ENCODE results near the gene CCDC69. TPM values are rescaled to one million over a fixed set of nuclear protein-coding genes. Genes with fewer than 3 reads are reported as not detected.

CCDC69 gene
- total RNA-seq, 4 donors from 2014 or later = 189 to 307 (median 243) TPM

GRCh38 chr5:151234476-151235238 lies 10.8 kb upstream of the CCDC69 start:
- TF ChIP-seq CTCF (IDR thresholded peaks at IDR 0.05; ENCODE audit: low read depth) = no peak

- no peak for TF ChIP-seq CTCF (IDR thresholded peaks at IDR 0.05; ENCODE audit: low read depth)
These were observed 9.8 kb upstream of the CCDC69 start for GRCh38 chr5:151233616-151234085.

GRCh38 chr5:151231359-151231758 lies 7.5 kb upstream of the CCDC69 start:
- TF ChIP-seq CTCF (IDR thresholded peaks at IDR 0.05; ENCODE audit: low read depth) = no peak

GRCh38 chr5:151230048-151230680 lies 6.3 kb upstream of the CCDC69 start:
- TF ChIP-seq CTCF (IDR thresholded peaks at IDR 0.05; ENCODE audit: low read depth) = no peak

GRCh38 chr5:151228986-151229385 lies 5.1 kb upstream of the CCDC69 start:
- TF ChIP-seq CTCF (IDR thresholded peaks at IDR 0.05; ENCODE audit: low read depth) = no peak

GRCh38 chr5:151227918-151228447 lies 4.1 kb upstream of the CCDC69 start:
- TF ChIP-seq CTCF (IDR thresholded peaks at IDR 0.05; ENCODE audit: low read depth) = no peak

GRCh38 chr5:151225475-151225874 lies 1.6 kb upstream of the CCDC69 start:
- no peak for TF ChIP-seq CTCF (IDR thresholded peaks at IDR 0.05; ENCODE audit: low read depth)

All from subcutaneous adipose tissue (tissue), 4 donors.